GM12865 (cell line): ENCODE data around the gene STPG4.

Source experiments
- DNase-seq: peaks from one replicate; pipeline ENCODE4 v3.0.0; 2010; ENCODE audit warnings: low read depth
- H3K4me3 ChIP-seq: 2 replicates; pipeline ENCODE4 v1.5.1; 2011; ENCODE audit warnings: mild to moderate bottlenecking, low read depth, low read length, control low read depth
- CTCF ChIP-seq: IDR thresholded peaks from 2 replicates; pipeline ENCODE4 v1.5.1; 2011; ENCODE audit warnings: low read length, control low read depth, low read depth, inconsistent platforms; ENCODE audit not compliant: insufficient read depth; ENCODE audit errors: missing control alignments

Gene STPG4

GRCh38 chr2:47095349-47096020 lies 59.6 kb downstream of the STPG4 start:
- H3K4me3 ChIP-seq = no peak overlapping the region
- no peak for DNase-seq
- TF ChIP-seq CTCF = no peak

GRCh38 chr2:47094511-47095142 lies 60.5 kb downstream of the STPG4 start:
- no peak for TF ChIP-seq CTCF
- no peak for DNase-seq
- no peak overlapping the region for H3K4me3 ChIP-seq

- no peak for DNase-seq
- no peak for TF ChIP-seq CTCF
- H3K4me3 ChIP-seq = no peak overlapping the region
These were observed 61.5 kb downstream of the STPG4 start for GRCh38 chr2:47093626-47094025.

GRCh38 chr2:47092465-47092864 lies 62.6 kb downstream of the STPG4 start:
- H3K4me3 ChIP-seq = no peak overlapping the region
- no peak for DNase-seq
- TF ChIP-seq CTCF = no peak

- H3K4me3 ChIP-seq = no peak overlapping the region
- DNase-seq = no peak
- no peak for TF ChIP-seq CTCF
These were observed 64.0 kb downstream of the STPG4 start for GRCh38 chr2:47091118-47091517.

GRCh38 chr2:47089083-47089464 lies 66.0 kb downstream of the STPG4 start:
- DNase-seq = no peak
- TF ChIP-seq CTCF = no peak
- H3K4me3 ChIP-seq = no peak overlapping the region

- DNase-seq = no peak
- TF ChIP-seq CTCF = peak; percentile 9
- H3K4me3 ChIP-seq = no peak overlapping the region
These were observed 66.6 kb downstream of the STPG4 start for GRCh38 chr2:47088371-47089082.
